Measurements from ENCODE around the gene SLC9A3. TPM values are rescaled to one million over a fixed set of nuclear protein-coding genes. Genes with fewer than 3 reads are reported as not detected.

The SLC9A3 gene
- total and polyA plus RNA-seq, 7 donors = 0.81 to 1.7 (median 1.2) TPM

DNA sequence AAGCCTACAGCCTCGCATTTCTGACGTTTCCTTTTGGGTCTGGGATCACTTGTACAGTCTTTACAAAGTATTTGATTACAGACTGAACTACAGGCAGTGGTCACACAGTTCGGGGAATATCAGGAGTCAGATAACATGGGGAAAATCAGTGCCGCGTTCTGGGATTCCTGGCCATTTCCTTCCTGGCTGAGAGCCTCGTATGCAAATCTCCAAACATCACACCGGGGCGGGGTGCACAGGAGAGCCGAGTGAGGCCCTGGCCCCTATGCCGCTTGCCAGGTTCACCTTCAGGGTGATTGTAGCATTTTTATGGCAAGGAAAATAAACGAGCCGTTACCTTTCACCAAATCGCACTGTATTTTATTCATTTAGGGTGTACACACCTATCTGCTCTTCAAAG is 29.6 kb upstream of the SLC9A3 start:
- WGBS, 3 donors = 40 to 56% (median 47%) methylated on average over 13 of the region's 13 CpGs
- peaks cover 0 to 28% (median 6%) of the 10 kb centered on the region in 3 donors for H3K27me3 ChIP-seq (ENCODE audit: insufficient read depth in 3 of 3, low read length in 2 of 3)

DNA sequence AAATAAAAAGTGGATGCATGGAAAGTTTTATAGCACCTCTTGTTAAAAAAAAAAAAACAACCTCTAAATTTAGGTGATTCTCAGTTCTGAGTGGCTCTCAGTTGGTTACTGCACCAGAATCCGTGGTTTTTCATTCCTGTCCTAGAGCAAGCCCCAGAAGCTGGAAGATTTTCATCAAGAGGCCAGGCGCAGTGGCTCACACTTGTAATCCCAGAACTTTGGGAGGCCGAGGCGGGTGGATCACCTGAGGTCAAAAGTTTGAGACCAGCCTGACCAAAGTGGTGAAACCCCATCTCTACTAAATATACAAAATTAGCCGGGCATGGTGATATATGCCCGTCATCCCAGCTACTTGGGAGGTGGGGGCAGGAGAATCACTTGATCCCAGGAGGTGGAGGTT is 27.2 kb upstream of the SLC9A3 start:
- Histone ChIP-seq H3K36me3 (ENCODE audit: insufficient read depth in 1 of 2, low read depth in 1 of 2) (no peaks in the 10 kb centered on the region), H3K27me3 (ENCODE audit: insufficient read depth in 3 of 3, low read length in 2 of 3) (peaks cover 0 to 49% (median 2%) of the 10 kb centered on the region in 3 donors), H3K9me3 (no peaks in the 10 kb centered on the region), H3K4me1 (no peaks in the 10 kb centered on the region), H3K4me3 (no peak overlapping the region), H3K27ac (no peak overlapping the region)
- intact Hi-C loops (cut with DNase I) = no loop called here
- ATAC-seq (no peak), DNase-seq (no peak)
- TF ChIP-seq, protein P1, sequence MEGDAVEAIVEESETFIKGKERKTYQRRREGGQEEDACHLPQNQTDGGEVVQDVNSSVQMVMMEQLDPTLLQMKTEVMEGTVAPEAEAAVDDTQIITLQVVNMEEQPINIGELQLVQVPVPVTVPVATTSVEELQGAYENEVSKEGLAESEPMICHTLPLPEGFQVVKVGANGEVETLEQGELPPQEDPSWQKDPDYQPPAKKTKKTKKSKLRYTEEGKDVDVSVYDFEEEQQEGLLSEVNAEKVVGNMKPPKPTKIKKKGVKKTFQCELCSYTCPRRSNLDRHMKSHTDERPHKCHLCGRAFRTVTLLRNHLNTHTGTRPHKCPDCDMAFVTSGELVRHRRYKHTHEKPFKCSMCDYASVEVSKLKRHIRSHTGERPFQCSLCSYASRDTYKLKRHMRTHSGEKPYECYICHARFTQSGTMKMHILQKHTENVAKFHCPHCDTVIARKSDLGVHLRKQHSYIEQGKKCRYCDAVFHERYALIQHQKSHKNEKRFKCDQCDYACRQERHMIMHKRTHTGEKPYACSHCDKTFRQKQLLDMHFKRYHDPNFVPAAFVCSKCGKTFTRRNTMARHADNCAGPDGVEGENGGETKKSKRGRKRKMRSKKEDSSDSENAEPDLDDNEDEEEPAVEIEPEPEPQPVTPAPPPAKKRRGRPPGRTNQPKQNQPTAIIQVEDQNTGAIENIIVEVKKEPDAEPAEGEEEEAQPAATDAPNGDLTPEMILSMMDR (IDR thresholded peaks at IDR 0.05) = no peak
- 75 to 78% (median 77%) methylated on average over 6 of the region's 6 CpGs for WGBS, 3 donors

More for the DNA sequence above, 29.6 kb upstream of the SLC9A3 start:
- TF ChIP-seq, protein P1 (IDR thresholded peaks at IDR 0.05) = no peak
- Histone ChIP-seq H3K27ac (no peak overlapping the region), H3K36me3 (ENCODE audit: insufficient read depth in 1 of 2, low read depth in 1 of 2) (no peaks in the 10 kb centered on the region), H3K4me1 (no peaks in the 10 kb centered on the region), H3K4me3 (no peak overlapping the region), H3K9me3 (no peaks in the 10 kb centered on the region)
- intact Hi-C loops (cut with DNase I) = no loop called here
- DNase-seq = no peak
- no peak for ATAC-seq

DNA sequence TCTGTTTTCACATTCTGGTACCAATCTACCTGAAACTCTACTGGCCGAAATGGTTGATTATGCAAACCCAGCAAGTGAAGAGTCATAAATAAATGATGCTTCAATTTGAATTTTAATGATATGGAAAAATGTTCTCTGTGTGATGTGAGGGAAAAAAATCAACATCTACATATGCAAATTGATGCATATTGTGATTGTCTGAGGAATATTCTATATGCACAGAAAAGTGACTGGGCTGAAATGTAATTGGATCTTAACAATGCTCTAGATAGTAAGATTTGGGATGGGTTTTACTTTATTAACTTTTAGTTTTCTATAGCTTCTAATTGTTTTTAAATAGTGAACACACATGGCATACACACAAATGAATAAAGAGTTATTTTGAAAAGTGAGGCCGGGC is 25.0 kb upstream of the SLC9A3 start:
- Histone ChIP-seq H3K9me3 (no peaks in the 10 kb centered on the region), H3K4me3 (no peak overlapping the region), H3K27me3 (ENCODE audit: insufficient read depth in 3 of 3, low read length in 2 of 3) (peaks cover 0 to 58% (median 0%) of the 10 kb centered on the region in 3 donors), H3K4me1 (no peaks in the 10 kb centered on the region), H3K27ac (no peak overlapping the region), H3K36me3 (ENCODE audit: insufficient read depth in 1 of 2, low read depth in 1 of 2) (no peaks in the 10 kb centered on the region)
- ATAC-seq = no peak
- 92 to 94% (median 93%) methylated on average over 2 of the region's 2 CpGs for WGBS, 3 donors
- TF ChIP-seq, protein P1 (IDR thresholded peaks at IDR 0.05) = no peak
- intact Hi-C loops (cut with DNase I) = no loop called here
- no peak for DNase-seq

DNA sequence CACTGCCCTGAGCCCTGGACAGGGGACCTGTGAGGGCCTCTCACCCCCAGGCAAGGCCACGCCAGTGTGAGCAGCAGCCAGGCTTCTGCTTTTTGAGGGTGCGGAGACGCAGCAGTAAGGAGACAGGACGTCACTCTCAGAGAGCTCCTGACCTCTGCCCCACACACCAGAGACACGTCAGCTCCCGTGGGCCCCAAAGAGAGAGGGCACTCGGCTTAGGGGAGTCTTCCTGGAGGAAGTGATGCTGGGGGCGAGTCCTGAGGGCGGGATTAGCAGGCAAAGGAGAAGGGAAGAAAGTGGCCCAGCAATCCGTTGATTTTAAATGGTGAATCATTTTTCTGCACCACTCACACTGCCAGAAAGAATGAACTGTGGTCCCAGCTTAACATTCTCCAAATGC is 24.0 kb upstream of the SLC9A3 start:
- WGBS, 3 donors = 39 to 43% (median 43%) methylated on average over 10 of the region's 10 CpGs
- TF ChIP-seq, protein P1 (IDR thresholded peaks at IDR 0.05) = no peak
- Histone ChIP-seq H3K9me3 (no peaks in the 10 kb centered on the region), H3K4me1 (no peaks in the 10 kb centered on the region), H3K27ac (no peak overlapping the region), H3K36me3 (ENCODE audit: insufficient read depth in 1 of 2, low read depth in 1 of 2) (no peaks in the 10 kb centered on the region), H3K4me3 (no peak overlapping the region), H3K27me3 (ENCODE audit: insufficient read depth in 3 of 3, low read length in 2 of 3) (peaks cover 0 to 58% (median 0%) of the 10 kb centered on the region in 3 donors)
- ATAC-seq (no peak), DNase-seq (peak; percentile 7 to 33)
- intact Hi-C loops (cut with DNase I) = no loop called here

All from psoas muscle (tissue), 8 donors.